ENCODE measurements around the gene TRIM26.

DNA sequence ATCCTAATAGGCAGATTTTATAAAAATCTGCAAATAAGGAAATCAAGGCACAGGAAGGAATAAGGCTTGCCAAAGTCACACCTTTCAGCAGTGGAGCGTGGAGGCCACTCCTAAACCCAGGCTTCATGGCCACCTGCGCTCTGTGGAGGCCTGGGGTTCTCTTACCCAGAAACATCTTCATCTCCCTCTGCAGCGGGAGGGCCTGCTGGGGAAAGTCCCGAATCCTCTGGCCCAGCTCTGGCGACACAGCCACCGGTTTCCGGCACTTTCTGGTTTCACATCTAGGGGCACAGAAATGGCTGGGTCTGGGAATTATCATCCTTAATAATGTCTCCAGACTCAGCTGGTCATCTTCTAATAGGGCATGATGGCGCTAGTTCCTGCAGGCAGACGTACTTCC lies 56.4 kb downstream of the TRIM26 start:
- TF ChIP-seq, protein P1, sequence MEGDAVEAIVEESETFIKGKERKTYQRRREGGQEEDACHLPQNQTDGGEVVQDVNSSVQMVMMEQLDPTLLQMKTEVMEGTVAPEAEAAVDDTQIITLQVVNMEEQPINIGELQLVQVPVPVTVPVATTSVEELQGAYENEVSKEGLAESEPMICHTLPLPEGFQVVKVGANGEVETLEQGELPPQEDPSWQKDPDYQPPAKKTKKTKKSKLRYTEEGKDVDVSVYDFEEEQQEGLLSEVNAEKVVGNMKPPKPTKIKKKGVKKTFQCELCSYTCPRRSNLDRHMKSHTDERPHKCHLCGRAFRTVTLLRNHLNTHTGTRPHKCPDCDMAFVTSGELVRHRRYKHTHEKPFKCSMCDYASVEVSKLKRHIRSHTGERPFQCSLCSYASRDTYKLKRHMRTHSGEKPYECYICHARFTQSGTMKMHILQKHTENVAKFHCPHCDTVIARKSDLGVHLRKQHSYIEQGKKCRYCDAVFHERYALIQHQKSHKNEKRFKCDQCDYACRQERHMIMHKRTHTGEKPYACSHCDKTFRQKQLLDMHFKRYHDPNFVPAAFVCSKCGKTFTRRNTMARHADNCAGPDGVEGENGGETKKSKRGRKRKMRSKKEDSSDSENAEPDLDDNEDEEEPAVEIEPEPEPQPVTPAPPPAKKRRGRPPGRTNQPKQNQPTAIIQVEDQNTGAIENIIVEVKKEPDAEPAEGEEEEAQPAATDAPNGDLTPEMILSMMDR (conservative IDR thresholded peaks at IDR 0.05) = no peak
- no peak for TF ChIP-seq ZFX (IDR thresholded peaks at IDR 0.05)
